ENCODE results near the gene NKX2-3. TPM values are rescaled to one million over a fixed set of nuclear protein-coding genes. Genes with fewer than 3 reads are reported as not detected.

Gene NKX2-3
- total and polyA plus RNA-seq, 8 donors: 0.28 to 6.2 (median 1.3) TPM

- intact Hi-C loops (cut with DNase I): no loop called here
- no peak for TF ChIP-seq CTCF (IDR thresholded peaks at IDR 0.05)
- peaks cover 0 to 7% (median 4%) of the 10 kb centered on the region in 3 donors for H3K4me1 ChIP-seq
- FAIRE-seq: no peak
- WGBS, 2 donors: 4 to 5% methylated on average over 48 of the region's 48 CpGs
- no peaks in the 10 kb centered on the region for H3K36me3 ChIP-seq
- ATAC-seq: peak in 1 of 4 donors; percentile 28
- no peak overlapping the region for H3K4me3 ChIP-seq
- peak in 1 of 6 donors; percentile 26 for DNase-seq
- H3K27me3 ChIP-seq: peaks cover 0 to 28% (median 7%) of the 10 kb centered on the region in 4 donors
- no peak overlapping the region for H3K27ac ChIP-seq
- H3K9me3 ChIP-seq: no peaks in the 10 kb centered on the region
Observed at GRCh38 chr10:99520040-99520846, 12.5 kb upstream of the NKX2-3 start.

GRCh38 chr10:99520847-99521764, 11.6 kb upstream of the NKX2-3 start:
- peak in 2 of 4 donors; percentile 53 to 59 for ATAC-seq
- no peak overlapping the region for H3K4me3 ChIP-seq
- TF ChIP-seq CTCF (IDR thresholded peaks at IDR 0.05): no peak
- 17% methylated on average over 45 to 46 of the region's 46 CpGs for WGBS, 2 donors
- no peak for FAIRE-seq
- peaks cover 0 to 7% (median 4%) of the 10 kb centered on the region in 3 donors for H3K4me1 ChIP-seq
- peaks cover 0 to 30% (median 7%) of the 10 kb centered on the region in 4 donors for H3K27me3 ChIP-seq
- no peaks in the 10 kb centered on the region for H3K36me3 ChIP-seq
- intact Hi-C loops (cut with DNase I): no loop called here
- no peak overlapping the region for H3K27ac ChIP-seq
- H3K9me3 ChIP-seq: no peaks in the 10 kb centered on the region
- DNase-seq: peak in 2 of 6 donors; percentile 54 to 61

GRCh38 chr10:99521765-99522469, 10.8 kb upstream of the NKX2-3 start:
- Histone ChIP-seq H3K27me3 (peaks cover 0 to 36% (median 7%) of the 10 kb centered on the region in 4 donors), H3K4me3 (no peak overlapping the region), H3K9me3 (no peaks in the 10 kb centered on the region), H3K4me1 (peaks cover 0 to 7% (median 4%) of the 10 kb centered on the region in 3 donors), H3K27ac (no peak overlapping the region), H3K36me3 (no peaks in the 10 kb centered on the region)
- no peak for TF ChIP-seq CTCF (IDR thresholded peaks at IDR 0.05)
- peak in 2 of 4 donors; percentile 14 to 16 for ATAC-seq
- no peak for FAIRE-seq
- peak in 2 of 6 donors; percentile 45 to 54 for DNase-seq
- WGBS, 2 donors: 17 to 19% methylated on average over 50 to 51 of the region's 51 CpGs
- intact Hi-C loops (cut with DNase I): no loop called here

- TF ChIP-seq CTCF (IDR thresholded peaks at IDR 0.05): no peak
- DNase-seq: peak in 1 of 6 donors; percentile 56
- Histone ChIP-seq H3K27ac (no peak overlapping the region), H3K4me3 (peak overlapping the region in 1 of 4 donors; percentile 14), H3K27me3 (peaks cover 0 to 44% (median 12%) of the 10 kb centered on the region in 4 donors), H3K9me3 (no peaks in the 10 kb centered on the region), H3K36me3 (no peaks in the 10 kb centered on the region), H3K4me1 (peaks cover 0 to 7% (median 4%) of the 10 kb centered on the region in 3 donors)
- intact Hi-C loops (cut with DNase I): no loop called here
- FAIRE-seq: no peak
- 12 to 14% methylated on average over 35 of the region's 35 CpGs for WGBS, 2 donors
- ATAC-seq: no peak
Observed at GRCh38 chr10:99522470-99523250, 10.1 kb upstream of the NKX2-3 start.
